HG02943 (cell line): ENCODE measurements around the gene TPSG1.

Source experiments
- ATAC-seq: cut with Tn5 transposase; IDR thresholded peaks from one replicate; pipeline ENCODE4 v1.9.1; 2021; ENCODE audit warnings: mild to moderate bottlenecking, low read depth, moderate library complexity; ENCODE audit not compliant: unreplicated experiment

TPSG1 gene

DNA sequence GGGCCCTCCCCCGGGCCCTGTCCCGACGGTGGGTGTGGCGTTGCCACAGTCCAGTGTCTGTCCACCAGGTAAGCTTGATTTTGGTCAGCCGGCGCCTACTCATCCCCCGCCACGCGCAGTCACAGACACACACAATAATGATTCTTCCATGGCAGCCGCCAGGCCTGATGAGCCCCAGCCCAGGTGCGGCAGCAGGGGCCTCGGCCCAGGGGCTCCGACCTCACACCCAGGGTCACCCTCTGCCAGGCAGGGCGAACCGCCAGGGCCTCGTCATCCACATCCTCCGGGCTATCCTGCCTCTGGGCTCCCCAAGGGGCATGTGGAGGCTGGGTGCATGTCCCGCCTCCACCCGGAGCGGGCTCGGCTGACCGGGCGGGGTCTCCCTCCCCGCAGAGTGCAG lies 7.5 kb downstream of the TPSG1 start:
- ATAC-seq, result no peak

DNA sequence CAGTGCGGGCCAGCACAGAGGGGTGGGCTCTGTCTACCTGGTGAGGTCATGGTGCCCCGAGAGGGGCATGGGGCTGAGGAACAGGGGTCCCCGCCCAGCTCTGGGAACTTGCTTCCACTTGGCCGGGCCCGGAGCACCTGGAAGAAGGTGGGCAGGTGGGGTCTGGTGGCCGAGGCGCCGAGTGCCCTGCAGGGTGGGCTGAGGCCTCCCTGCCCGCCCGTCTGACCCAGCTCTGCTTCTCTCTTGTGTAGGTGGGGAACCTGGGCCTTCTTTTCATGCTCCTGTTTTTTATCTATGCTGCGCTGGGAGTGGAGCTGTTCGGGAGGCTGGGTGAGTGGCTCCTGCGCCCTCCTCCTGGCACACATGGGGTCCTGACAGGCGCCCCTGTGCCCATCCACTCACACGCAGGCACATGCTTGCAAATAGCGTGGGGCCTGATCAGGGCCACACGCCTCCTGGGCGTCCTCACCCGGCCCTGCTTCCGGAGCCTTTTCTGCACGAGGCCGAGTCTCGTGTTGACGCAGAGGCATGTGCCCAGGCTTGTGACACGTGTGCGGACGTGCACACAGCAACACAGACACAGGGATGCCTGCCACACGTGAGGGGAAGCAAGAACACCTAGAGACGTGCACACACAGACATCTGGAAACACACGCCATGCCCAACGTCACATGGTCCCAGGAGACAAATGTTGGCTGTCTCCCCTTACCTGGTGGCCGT lies 8.2 kb downstream of the TPSG1 start:
- no peak for ATAC-seq

DNA sequence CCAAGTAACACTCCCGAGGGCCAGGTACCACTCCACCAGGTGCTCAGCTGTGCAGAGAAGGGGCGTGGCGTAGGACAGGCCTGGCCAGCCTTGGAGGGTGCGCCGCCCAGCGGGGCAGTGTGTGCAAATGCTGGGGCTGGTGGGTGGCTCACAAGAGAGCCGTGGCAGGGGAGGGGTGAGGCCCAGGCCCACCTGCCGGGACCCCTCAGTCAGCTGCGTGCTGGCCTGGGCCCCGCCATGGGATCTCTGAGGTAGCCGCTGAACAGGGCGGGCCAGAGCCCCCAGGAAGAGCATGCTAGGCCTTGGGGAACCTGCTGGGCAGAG lies 8.8 kb downstream of the TPSG1 start:
- no peak for ATAC-seq

DNA sequence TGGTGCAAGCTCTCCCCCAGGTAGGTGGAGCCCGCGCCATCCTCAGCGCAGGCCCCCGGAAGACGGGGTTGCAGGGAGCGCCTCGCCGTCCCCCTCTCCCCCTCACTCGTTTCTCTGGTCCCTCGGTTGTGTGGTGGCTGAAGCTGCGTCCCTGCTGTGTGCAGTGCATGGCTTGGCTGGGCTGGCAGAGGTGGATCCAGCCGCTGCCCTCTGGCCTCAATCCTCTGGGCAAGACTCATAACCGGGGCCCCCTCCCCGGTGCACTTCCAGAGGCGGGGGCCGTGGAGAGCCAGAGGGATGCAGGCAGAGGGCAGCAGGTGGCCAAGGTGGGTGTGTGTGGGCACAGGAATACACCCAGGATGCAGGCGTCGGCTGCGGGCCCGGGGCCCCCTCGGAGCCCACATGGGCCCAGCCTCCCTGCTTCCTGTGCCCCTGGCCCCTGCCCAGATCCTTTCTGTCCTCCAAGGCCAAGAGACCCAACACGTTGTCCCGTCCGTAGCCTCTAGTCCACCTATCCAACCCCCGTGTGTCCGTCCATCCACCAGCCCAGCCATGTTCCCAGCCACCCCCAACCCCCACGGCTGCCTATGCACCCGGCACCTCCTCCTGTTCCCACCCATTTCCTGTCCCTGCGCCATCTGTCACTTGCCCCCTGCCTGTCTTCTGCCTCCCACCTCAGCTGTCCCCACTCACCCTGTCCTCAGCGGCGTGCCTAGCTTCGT lies 9.3 kb downstream of the TPSG1 start:
- ATAC-seq, result no peak

DNA sequence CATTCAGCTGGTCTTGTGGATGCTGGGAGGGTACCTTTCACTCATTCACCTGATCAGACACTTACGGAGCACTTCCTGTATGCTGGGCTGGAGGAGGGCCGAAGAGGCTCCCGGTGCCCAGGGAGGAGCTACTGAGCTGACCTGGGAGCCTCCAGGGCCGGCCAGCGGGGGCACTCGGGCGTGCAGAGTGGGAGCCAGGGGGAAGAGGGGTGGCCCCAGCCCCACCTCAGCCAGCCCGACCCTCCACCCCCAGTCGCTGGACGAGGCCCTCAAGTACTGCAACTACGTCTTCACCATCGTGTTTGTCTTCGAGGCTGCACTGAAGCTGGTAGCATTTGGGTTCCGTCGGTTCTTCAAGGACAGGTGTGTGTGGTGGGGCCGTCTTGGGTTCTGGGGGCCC lies 10.3 kb downstream of the TPSG1 start:
- ATAC-seq, result no peak

DNA sequence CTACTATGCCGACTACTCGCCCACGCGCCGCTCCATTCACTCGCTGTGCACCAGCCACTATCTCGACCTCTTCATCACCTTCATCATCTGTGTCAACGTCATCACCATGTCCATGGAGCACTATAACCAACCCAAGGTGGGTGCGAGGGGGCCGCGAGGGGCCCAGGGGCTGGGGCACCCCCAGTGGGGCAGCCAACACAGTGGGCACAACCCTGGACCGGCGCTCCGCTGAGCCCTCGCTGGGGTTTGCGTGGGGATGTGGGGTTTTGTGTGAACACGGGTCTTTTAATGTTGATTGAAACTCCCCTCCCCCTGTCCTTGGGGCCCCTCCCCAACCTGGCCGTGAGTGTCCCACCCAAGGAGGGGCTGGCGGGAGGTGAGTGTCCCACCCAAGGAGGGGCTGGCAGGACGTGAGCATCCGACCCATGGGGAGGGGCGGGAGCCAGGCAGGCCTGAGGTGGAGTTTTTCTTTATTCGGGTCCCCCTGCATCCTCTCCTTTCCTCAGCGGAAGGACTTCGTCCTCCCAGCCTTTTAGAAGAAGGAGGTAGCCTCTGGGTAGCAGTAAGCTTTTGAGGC lies 11.2 kb downstream of the TPSG1 start:
- no peak for ATAC-seq

DNA sequence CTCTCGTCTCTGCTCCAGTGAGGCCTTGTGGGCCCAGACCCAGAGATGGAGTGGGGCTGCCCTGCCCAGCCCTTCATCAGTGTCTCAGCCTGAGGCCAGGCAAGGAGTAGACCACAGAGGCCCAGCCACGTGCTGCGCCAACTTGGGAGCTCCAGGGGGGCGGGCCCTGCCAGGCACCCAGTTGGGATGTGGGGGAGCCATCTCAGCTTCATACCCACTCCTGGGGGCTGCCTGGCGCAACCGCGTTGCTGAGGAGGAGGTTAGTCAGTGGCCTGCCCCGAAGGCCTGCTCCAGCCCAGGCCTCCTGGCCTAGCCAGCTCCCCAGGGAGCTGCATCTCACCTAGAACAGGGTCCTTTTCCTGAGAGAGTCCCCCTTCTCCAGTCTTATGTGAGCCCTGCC lies 11.8 kb downstream of the TPSG1 start:
- no peak for ATAC-seq

DNA sequence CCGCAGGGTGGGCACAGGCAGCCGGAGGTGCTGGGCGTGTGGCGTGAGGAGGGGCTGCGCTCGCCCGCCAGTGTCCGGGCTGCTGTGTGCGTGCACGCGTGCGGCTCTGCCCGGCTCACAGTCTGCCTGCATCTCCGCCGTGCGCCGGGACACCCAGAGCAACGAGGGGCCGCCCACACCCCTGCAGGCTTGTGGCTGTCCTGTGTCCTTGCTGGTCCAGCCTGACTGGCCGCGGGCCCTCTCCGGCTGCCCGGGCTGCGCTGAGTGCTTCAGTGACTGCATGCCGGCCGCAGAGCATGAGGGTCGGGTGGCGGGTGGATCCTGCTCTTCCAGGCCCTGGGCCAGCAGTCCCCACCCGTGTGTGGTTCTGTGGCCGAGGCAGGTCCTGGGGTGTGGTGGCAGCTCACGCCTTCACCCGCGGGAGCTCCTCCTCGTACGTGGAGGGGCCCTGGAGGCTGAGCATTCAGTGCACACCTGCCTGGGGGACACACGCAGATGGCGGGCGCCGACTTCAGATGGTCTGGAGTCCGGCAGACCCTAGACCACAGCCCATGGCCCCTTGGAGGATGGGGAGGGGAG lies 12.4 kb downstream of the TPSG1 start:
- no peak for ATAC-seq

DNA sequence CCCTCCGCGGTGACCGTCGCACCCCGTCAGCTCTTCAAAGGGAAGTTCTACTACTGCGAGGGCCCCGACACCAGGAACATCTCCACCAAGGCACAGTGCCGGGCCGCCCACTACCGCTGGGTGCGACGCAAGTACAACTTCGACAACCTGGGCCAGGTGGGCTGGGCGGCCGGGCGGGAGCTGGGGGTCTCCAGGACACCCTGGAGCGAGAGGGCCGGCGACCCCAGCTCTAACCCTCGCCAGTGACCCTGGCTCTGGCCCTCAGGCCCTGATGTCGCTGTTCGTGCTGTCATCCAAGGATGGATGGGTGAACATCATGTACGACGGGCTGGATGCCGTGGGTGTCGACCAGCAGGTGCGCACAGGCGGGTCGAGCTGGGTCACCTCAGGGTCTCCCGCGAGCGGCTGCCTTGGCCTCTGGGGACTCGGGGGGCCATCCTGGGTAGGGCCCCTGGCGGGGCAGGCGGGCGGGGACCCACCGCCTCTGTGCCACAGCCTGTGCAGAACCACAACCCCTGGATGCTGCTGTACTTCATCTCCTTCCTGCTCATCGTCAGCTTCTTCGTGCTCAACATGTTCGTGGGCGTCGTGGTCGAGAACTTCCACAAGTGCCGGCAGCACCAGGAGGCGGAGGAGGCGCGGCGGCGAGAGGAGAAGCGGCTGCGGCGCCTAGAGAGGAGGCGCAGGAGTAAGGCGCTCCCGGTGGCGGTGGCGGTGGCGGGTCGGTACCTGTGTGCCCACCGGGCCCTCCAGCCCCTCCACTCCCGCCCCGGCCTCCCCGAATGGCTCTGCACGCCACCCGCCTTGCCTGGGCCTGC lies 13.4 kb downstream of the TPSG1 start:
- ATAC-seq, result no peak

DNA sequence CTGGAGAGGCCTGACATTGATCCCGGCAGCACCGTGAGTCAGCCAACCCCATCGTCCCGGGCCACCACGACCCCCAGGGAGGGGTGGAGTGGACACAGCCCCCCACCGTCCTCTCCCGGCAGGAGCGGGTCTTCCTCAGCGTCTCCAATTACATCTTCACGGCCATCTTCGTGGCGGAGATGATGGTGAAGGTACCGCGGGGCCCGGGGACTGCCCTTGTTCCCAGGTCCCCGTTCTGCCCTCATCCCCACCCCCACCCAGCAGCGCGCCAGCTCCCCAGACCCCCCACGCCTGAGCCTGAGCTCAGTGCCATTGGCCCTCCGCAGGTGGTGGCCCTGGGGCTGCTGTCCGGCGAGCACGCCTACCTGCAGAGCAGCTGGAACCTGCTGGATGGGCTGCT lies 14.6 kb downstream of the TPSG1 start:
- no peak for ATAC-seq

DNA sequence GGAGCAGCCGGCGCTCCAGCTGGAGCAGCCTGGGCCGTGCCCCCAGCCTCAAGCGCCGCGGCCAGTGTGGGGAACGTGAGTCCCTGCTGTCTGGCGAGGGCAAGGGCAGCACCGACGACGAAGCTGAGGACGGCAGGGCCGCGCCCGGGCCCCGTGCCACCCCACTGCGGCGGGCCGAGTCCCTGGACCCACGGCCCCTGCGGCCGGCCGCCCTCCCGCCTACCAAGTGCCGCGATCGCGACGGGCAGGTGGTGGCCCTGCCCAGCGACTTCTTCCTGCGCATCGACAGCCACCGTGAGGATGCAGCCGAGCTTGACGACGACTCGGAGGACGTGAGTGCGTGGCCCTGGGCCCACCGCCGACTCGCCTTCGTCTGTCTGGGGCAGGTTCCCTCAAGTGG lies 16.0 kb downstream of the TPSG1 start:
- ATAC-seq, result no peak

DNA sequence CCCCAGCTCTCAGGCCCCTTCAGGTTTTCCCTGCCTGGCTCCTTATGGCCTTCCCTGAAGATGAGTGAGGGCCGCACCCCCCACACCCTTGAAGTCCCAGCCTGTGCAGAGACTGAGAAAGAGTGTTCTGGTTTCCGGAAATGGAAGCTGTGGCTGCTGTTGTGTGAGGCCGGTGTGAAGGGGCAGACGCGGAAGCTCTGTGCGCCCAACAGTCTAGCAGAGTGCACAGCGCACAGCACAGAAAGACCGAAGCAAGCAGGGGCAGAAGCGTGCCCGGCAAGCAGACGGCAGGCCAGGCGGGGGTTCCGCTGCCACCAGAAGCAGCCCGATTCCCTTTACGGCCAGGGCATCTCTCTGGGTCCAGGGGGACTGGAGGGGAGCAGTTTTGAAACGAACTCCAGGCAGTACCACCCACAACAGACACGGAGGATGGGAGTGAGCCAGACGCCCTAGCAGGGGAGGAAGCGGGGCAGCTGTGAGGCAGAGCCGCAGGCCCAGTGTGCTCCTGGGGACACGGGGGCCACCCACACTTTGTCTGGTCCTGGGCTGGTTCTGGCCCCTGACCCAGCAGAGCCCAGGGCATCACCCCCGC lies 16.7 kb downstream of the TPSG1 start:
- no peak for ATAC-seq

DNA sequence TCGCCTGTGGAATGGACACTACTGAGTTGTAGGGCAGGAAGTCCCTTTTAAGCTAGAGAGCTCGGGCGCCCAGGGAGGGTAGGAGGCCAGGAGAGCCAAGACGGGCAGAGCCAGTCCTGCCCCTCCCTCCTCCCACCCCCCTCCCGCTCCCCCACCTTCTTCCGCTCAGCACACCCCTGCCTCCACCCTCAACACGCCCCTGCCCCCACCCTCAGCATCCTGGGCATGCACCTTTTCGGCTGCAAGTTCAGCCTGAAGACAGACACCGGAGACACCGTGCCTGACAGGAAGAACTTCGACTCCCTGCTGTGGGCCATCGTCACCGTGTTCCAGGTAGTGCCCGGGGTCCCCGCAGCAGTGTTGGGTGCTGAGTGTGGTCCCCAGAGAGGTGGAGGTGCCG lies 18.3 kb downstream of the TPSG1 start:
- no peak for ATAC-seq

DNA sequence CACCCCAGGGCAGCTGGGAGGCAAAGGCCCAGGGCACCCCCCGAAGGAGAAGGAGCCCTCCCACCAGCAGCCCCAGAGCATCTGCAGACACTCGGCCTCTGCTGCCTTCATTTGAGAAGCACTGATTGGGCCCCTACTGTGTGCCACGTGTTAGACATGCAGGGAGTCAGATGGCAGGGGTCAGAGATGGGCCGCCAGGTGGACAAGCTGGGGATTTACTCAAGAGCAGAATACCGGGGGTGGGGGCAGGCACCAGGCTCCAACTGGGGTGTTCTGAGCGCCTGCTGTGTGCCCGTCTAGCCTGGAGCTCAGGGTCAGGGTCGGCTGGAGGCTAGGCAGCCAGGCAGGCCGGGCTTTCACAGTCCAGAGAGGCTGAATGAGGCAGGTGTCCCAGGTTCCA lies 18.7 kb downstream of the TPSG1 start:
- ATAC-seq, result no peak

DNA sequence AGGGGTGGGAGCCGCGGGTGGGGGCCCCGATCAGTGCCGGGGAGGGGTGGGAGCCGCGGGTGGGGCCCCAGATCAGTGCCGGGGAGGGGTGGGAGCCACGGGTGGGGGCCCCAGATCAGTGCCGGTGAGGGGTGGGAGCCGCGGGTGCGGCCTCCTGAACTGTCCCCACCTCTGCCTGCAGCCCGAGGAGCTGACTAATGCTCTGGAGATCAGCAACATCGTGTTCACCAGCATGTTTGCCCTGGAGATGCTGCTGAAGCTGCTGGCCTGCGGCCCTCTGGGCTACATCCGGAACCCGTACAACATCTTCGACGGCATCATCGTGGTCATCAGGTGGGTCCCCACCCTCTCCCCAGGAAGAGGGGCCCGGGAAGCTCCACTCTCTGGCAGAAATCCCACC lies 20.1 kb downstream of the TPSG1 start:
- ATAC-seq, result no peak

DNA sequence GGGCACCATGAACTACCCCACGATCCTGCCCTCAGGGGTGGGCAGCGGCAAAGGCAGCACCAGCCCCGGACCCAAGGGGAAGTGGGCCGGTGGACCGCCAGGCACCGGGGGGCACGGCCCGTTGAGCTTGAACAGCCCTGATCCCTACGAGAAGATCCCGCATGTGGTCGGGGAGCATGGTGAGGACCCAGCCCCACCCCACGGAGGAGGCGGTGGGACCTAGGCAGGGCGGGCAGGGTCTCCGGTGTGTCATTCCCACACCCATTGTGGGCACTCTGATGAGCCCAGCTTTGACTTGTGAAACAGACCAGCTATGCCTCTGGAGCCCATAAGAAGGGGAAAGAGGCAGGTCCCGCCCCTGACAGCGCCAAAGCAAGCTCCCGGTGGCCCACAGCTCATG lies 22.8 kb downstream of the TPSG1 start:
- ATAC-seq, result no peak

DNA sequence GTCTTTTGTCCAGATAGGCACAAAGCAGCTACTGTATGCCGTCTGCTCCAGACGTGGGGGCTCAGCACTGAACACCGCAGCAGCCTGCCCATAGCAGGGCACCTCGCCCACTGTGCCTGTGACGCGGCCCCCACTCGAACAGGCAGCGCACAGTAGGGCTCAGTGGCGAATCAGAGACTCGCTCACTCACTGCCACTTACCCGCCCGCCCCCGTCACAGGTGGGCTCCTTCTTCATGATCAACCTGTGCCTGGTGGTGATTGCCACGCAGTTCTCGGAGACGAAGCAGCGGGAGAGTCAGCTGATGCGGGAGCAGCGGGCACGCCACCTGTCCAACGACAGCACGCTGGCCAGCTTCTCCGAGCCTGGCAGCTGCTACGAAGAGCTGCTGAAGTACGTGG lies 23.6 kb downstream of the TPSG1 start:
- no peak for ATAC-seq

DNA sequence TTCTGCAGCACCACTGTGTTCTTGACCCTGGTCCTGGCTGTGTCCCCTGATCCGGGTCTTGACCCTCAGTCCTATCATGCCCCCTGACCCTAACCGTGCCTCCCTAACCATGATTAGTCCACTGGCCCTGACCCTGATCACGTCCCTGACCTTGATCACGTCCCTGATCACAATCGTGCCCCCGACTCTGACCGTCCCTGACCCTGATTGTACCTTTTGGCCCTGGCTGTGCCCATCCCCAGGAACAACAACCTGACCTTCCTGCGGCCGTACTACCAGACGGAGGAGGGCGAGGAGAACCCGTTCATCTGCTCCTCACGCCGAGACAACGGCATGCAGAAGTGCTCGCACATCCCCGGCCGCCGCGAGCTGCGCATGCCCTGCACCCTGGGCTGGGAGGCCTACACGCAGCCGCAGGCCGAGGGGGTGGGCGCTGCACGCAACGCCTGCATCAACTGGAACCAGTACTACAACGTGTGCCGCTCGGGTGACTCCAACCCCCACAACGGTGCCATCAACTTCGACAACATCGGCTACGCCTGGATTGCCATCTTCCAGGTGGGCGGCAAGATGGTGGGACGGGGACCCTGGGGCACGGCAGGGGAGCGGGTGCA lies 24.9 kb downstream of the TPSG1 start:
- no peak for ATAC-seq

DNA sequence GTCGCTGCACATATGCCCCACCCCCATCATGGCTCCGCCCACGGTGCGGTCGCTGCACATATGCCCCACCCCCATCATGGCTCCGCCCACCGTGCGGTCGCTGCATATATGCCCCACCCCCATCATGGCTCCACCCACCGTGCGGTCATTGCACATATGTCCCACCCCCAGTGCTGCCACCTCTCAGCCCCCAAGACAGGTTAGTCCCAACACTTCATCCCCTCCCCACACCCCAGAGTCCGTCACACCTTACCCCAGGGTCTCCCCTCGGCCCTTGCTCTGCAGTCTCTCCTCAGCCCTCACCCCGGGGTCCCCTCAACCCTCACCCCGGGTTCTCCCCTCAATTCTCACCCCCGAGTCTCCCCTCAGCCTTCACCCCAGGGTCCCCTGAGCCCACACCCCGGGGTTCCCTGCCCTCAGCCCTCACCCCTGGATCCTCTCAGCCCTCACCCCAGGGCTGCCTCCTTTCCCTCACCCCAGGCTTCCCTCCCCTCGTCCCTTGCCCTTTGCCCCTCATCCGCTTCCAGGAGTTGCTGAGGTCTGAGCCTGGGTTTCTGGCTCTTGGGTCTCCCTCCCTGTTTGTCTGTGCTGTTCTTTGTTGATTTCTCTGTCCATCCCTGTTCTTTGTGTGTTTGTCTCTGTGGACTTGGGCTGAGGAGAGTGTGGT lies 25.6 kb downstream of the TPSG1 start:
- ATAC-seq, result no peak
